Ovary (tissue), 9 donors: ENCODE data around the gene CHMP2B. TPM values are rescaled to one million over a fixed set of nuclear protein-coding genes. Genes with fewer than 3 reads are reported as not detected.

Experiments used
- DNase-seq, 5 donors: peaks; one replicate each; pipeline ENCODE4 v3.0.0-alpha.2; 2019 to 2020
- H3K27ac ChIP-seq, 2 donors: fragments of 200-600 bp; one replicate each; pipeline versions ENCODE4 v1.5.1 to v1.8.0; 2019 to 2022
- H3K27me3 ChIP-seq: fragments of 200-600 bp; one replicate; pipeline ENCODE4 v1.8.0; 2022
- H3K36me3 ChIP-seq: fragments of 200-600 bp; sonication (generic); one replicate; pipeline ENCODE4 v1.5.1; 2019
- H3K4me1 ChIP-seq: one replicate; pipeline ENCODE4 v1.8.1; 2013; ENCODE audit warnings: mild to moderate bottlenecking, moderate library complexity; ENCODE audit not compliant: insufficient read depth
- H3K4me3 ChIP-seq: fragments of 200-600 bp; sonication (generic); one replicate; pipeline ENCODE4 v1.5.1; 2017
- H3K9me3 ChIP-seq, 2 donors: fragments of 200-600 bp in 1 of 2; sonication (generic) in 1 of 2; one replicate each; pipeline versions ENCODE4 v1.5.1 to v1.8.1; 2013 to 2019; ENCODE audit warnings: mild to moderate bottlenecking in 1 of 2, moderate library complexity in 1 of 2
- CTCF ChIP-seq, 3 donors: fragments of 450-650 bp in 2 of 3; fragments of 200-600 bp in 1 of 3; IDR thresholded peaks; one replicate each; pipeline versions ENCODE4 v1.5.1 to v1.8.0; 2016 to 2022; ENCODE audit warnings: antibody characterized with exemption in 3 of 3, mild to moderate bottlenecking in 1 of 3
- EP300 ChIP-seq: sonication (generic); formaldehyde crosslinking; IDR thresholded peaks from one replicate; pipeline ENCODE4 v1.6.1; 2017; ENCODE audit warnings: antibody characterized with exemption
- POLR2A ChIP-seq: fragments of 450-650 bp; IDR thresholded peaks from one replicate; pipeline ENCODE4 v1.6.1; 2017; ENCODE audit warnings: antibody characterized with exemption, mild to moderate bottlenecking, moderate library complexity
- WGBS, 3 donors: extraction: QIAGEN DNeasy Blood & Tissue Kit in 1 of 3; methylation state at CpG; one replicate each; pipeline versions ENCODE4 v1.1.5 to v1.1.7; 2013 to 2017; 5-methylcytosine and 5-hydroxymethylcytosine counted together
- intact Hi-C, 4 donors: fragments of 100-400 bp; cut with DNase I; formaldehyde crosslinking; loops; one replicate each; pipeline versions ENCODE4 v1.11.0 to v1.15.1; 2022 to 2023
- polyA plus RNA-seq, 2 donors: library from polyadenylated mRNA; stranded (reverse); fragments of 200-250 nt in 1 of 2; fragments of 350-450 nt in 1 of 2; fragmentation: Illumina TruSeq in 1 of 2; extraction: RNeasy Lipid Tissue Mini Kit (QIAGEN cat#74804) in 1 of 2; gene quantifications; one replicate each; pipeline ENCODE4 v1.2.3, GENCODE V29; 2013 to 2014
- total RNA-seq, 7 donors: library from RNA; depleted of rRNA in 2 of 7; stranded (reverse); fragments of >200 nt in 2 of 7; fragmentation: NEBNext Ultra II Directional in 3 of 7; extraction: Animal tissue kit (Norgen Biotek cat#: 25700) in 3 of 7; gene quantifications; one replicate each; pipeline versions ENCODE4 v1.1.0 to v1.2.4, GENCODE V29; 2016 to 2023
- donor health status: DM: no; HTN: no; CAD: no; lungs with moderate emphysema.
- donor health status: DM: no; HTN: no; CAD: no.
- donor health status: Bipolar disorder and iron deficiency.
- donor health status: DM: yes; HTN: yes; CAD: no.
- donor health status: DM: no; HTN: no; CAD: no.
- donor health status: DM: yes; HTN: yes; CAD: no.

CHMP2B gene
- total and polyA plus RNA-seq, 9 donors, result 26.2 to 45.3 (median 37.4) TPM

- no peaks in the 10 kb centered on the region for H3K36me3 ChIP-seq
- no peak overlapping the region for H3K4me3 ChIP-seq
- no peaks in the 10 kb centered on the region for H3K9me3 ChIP-seq
- no peak overlapping the region for H3K27ac ChIP-seq
- no peak for DNase-seq
- 50 to 65% (median 52%) methylated on average over 2 of the region's 2 CpGs for WGBS, 3 donors
- intact Hi-C loops, result no loop called here
- H3K4me1 ChIP-seq, result no peaks in the 10 kb centered on the region
- H3K27me3 ChIP-seq, result no peaks in the 10 kb centered on the region
- TF ChIP-seq POLR2A, result no peak
- TF ChIP-seq CTCF (IDR thresholded peaks at IDR 0.05), result no peak
- TF ChIP-seq EP300, result no peak
Observed at GRCh38 chr3:87186608-87187159, 40.4 kb upstream of the CHMP2B start.

GRCh38 chr3:87191175-87191574 lies 35.9 kb upstream of the CHMP2B start:
- TF ChIP-seq EP300, result no peak
- TF ChIP-seq POLR2A, result no peak
- TF ChIP-seq CTCF (IDR thresholded peaks at IDR 0.05), result no peak
- no peaks in the 10 kb centered on the region for H3K4me1 ChIP-seq
- H3K36me3 ChIP-seq, result no peaks in the 10 kb centered on the region
- H3K4me3 ChIP-seq, result no peak overlapping the region
- whole genome bisulfite sequencing, 3 donors, result 28 to 43% (median 33%) methylated on average over 2 of the region's 2 CpGs
- H3K27me3 ChIP-seq, result no peaks in the 10 kb centered on the region
- H3K27ac ChIP-seq, result no peak overlapping the region
- H3K9me3 ChIP-seq, result no peaks in the 10 kb centered on the region
- intact Hi-C loops, result no loop called here
- DNase-seq, result no peak

GRCh38 chr3:87191641-87192040 lies 35.5 kb upstream of the CHMP2B start:
- intact Hi-C loops, result no loop called here
- H3K27me3 ChIP-seq, result no peaks in the 10 kb centered on the region

GRCh38 chr3:87196879-87197278 lies 30.2 kb upstream of the CHMP2B start:
- no peaks in the 10 kb centered on the region for H3K9me3 ChIP-seq
- no peaks in the 10 kb centered on the region for H3K4me1 ChIP-seq
- no peak overlapping the region for H3K27ac ChIP-seq
- WGBS, 3 donors, result 52 to 68% (median 63%) methylated on average over 1 of the region's 1 CpG
- no peak for TF ChIP-seq CTCF (IDR thresholded peaks at IDR 0.05)
- no peak for TF ChIP-seq POLR2A
- TF ChIP-seq EP300, result no peak
- H3K4me3 ChIP-seq, result no peak overlapping the region
- no peak for DNase-seq
- H3K36me3 ChIP-seq, result no peaks in the 10 kb centered on the region
- H3K27me3 ChIP-seq, result no peaks in the 10 kb centered on the region
- intact Hi-C loops, result no loop called here

More at GRCh38 chr3:87191641-87192040, 35.5 kb upstream of the CHMP2B start:
- TF ChIP-seq POLR2A (no peak), EP300 (no peak), CTCF (IDR thresholded peaks at IDR 0.05) (no peak)
- H3K4me1 ChIP-seq, result no peaks in the 10 kb centered on the region
- no peaks in the 10 kb centered on the region for H3K36me3 ChIP-seq
- no peak overlapping the region for H3K27ac ChIP-seq
- H3K9me3 ChIP-seq, result no peaks in the 10 kb centered on the region
- H3K4me3 ChIP-seq, result no peak overlapping the region
- no peak for DNase-seq
